Measurements from ENCODE around the gene NOSIP.

NOSIP gene

GRCh38 chr19:49573009-49573408 lies 7.3 kb downstream of the NOSIP start:
- Histone ChIP-seq H3K36me3 (peaks cover 20% of the 10 kb centered on the region), H3K9me3 (ENCODE audit: severe bottlenecking) (no peaks in the 10 kb centered on the region), H3K27me3 (ENCODE audit: insufficient read depth, low read depth, severe bottlenecking) (no peaks in the 10 kb centered on the region), H3K4me3 (ENCODE audit: low read depth, low read length) (no peak overlapping the region), H3K27ac (no peak overlapping the region)
- TF ChIP-seq CTCF (IDR thresholded peaks at IDR 0.05; ENCODE audit: low read depth, low read length), result no peak
- DNase-seq, result no peak

- TF ChIP-seq CTCF (IDR thresholded peaks at IDR 0.05; ENCODE audit: low read depth, low read length), result peak; percentile 47; the same call in 1 of the 2 replicates
- no peaks in the 10 kb centered on the region for H3K27me3 ChIP-seq (ENCODE audit: insufficient read depth, low read depth, severe bottlenecking)
- no peak overlapping the region for H3K4me3 ChIP-seq (ENCODE audit: low read depth, low read length)
- peak overlapping the region; percentile 53 for H3K27ac ChIP-seq
- no peaks in the 10 kb centered on the region for H3K9me3 ChIP-seq (ENCODE audit: severe bottlenecking)
- H3K36me3 ChIP-seq, result peaks cover 18% of the 10 kb centered on the region
- DNase-seq, result peak; percentile 80
These were observed 9.2 kb downstream of the NOSIP start for GRCh38 chr19:49570997-49571676.

GRCh38 chr19:49570138-49570856 lies 10.1 kb downstream of the NOSIP start:
- no peak overlapping the region for H3K4me3 ChIP-seq (ENCODE audit: low read depth, low read length)
- no peaks in the 10 kb centered on the region for H3K9me3 ChIP-seq (ENCODE audit: severe bottlenecking)
- peak overlapping the region; percentile 53 for H3K27ac ChIP-seq
- DNase-seq, result peak; percentile 61
- TF ChIP-seq CTCF (IDR thresholded peaks at IDR 0.05; ENCODE audit: low read depth, low read length), result peak; percentile 81
- H3K27me3 ChIP-seq (ENCODE audit: insufficient read depth, low read depth, severe bottlenecking), result no peaks in the 10 kb centered on the region
- H3K36me3 ChIP-seq, result peaks cover 12% of the 10 kb centered on the region; the same call in 1 of the 2 replicates

- TF ChIP-seq CTCF (IDR thresholded peaks at IDR 0.05; ENCODE audit: low read depth, low read length), result no peak
- no peaks in the 10 kb centered on the region for H3K27me3 ChIP-seq (ENCODE audit: insufficient read depth, low read depth, severe bottlenecking)
- no peak overlapping the region for H3K27ac ChIP-seq
- peaks cover 3% of the 10 kb centered on the region; the same call in 1 of the 2 replicates for H3K36me3 ChIP-seq
- H3K4me3 ChIP-seq (ENCODE audit: low read depth, low read length), result no peak overlapping the region
- no peak for DNase-seq
- no peaks in the 10 kb centered on the region for H3K9me3 ChIP-seq (ENCODE audit: severe bottlenecking)
These were observed 12.4 kb downstream of the NOSIP start for GRCh38 chr19:49567861-49568441.

GRCh38 chr19:49566302-49566701 lies 14.1 kb downstream of the NOSIP start:
- Histone ChIP-seq H3K4me3 (ENCODE audit: low read depth, low read length) (no peak overlapping the region), H3K27ac (no peak overlapping the region), H3K27me3 (ENCODE audit: insufficient read depth, low read depth, severe bottlenecking) (no peaks in the 10 kb centered on the region), H3K36me3 (peaks cover 3% of the 10 kb centered on the region; the same call in 1 of the 2 replicates), H3K9me3 (ENCODE audit: severe bottlenecking) (no peaks in the 10 kb centered on the region)
- no peak for DNase-seq
- TF ChIP-seq CTCF (IDR thresholded peaks at IDR 0.05; ENCODE audit: low read depth, low read length), result no peak

Data from WERI-Rb-1 (cell line).